HG03378 (cell line): Measurements from ENCODE around the gene PPT1.

ENCODE experiments used
- ATAC-seq: cut with Tn5 transposase; IDR thresholded peaks from one replicate; pipeline ENCODE4 v1.9.1; 2021; ENCODE audit warnings: mild to moderate bottlenecking, moderate library complexity; ENCODE audit not compliant: unreplicated experiment

Gene PPT1

GRCh38 chr1:40096977-40097782 lies at the start of gene PPT1:
TSS of gene PPT1 (minus strand) at chr1:40097252. CDS start at chr1:40097238, 14 bp downstream.
- peak; percentile 65 for ATAC-seq

GRCh38 chr1:40143891-40144575 lies 47.0 kb upstream of the PPT1 start:
- no peak for ATAC-seq

- no peak for ATAC-seq
Observed at GRCh38 chr1:40141878-40142535, 45.0 kb upstream of the PPT1 start.

GRCh38 chr1:40140211-40140973 lies 43.3 kb upstream of the PPT1 start:
- no peak for ATAC-seq

GRCh38 chr1:40133839-40134238 lies 36.8 kb upstream of the PPT1 start:
- no peak for ATAC-seq

GRCh38 chr1:40133312-40133665 lies 36.2 kb upstream of the PPT1 start:
- ATAC-seq, result no peak

- ATAC-seq, result no peak
Observed at GRCh38 chr1:40132383-40133311, 35.6 kb upstream of the PPT1 start.

GRCh38 chr1:40130892-40131291 lies 33.8 kb upstream of the PPT1 start:
- ATAC-seq, result no peak

- no peak for ATAC-seq
Observed at GRCh38 chr1:40122855-40123254, 25.8 kb upstream of the PPT1 start.

- no peak for ATAC-seq
Observed at GRCh38 chr1:40120128-40120527, 23.1 kb upstream of the PPT1 start.

- no peak for ATAC-seq
Observed at GRCh38 chr1:40114400-40114799, 17.3 kb upstream of the PPT1 start.

GRCh38 chr1:40110389-40110788 lies 13.3 kb upstream of the PPT1 start:
- ATAC-seq, result no peak

- ATAC-seq, result no peak
Observed at GRCh38 chr1:40107290-40107959, 10.4 kb upstream of the PPT1 start.

GRCh38 chr1:40105028-40105427 lies 8.0 kb upstream of the PPT1 start:
- no peak for ATAC-seq

- no peak for ATAC-seq
Observed at GRCh38 chr1:40102896-40103295, 5.8 kb upstream of the PPT1 start.

- no peak for ATAC-seq
Observed at GRCh38 chr1:40102038-40102437, 5.0 kb upstream of the PPT1 start.

GRCh38 chr1:40096646-40096976 lies 441 bp downstream of the PPT1 start:
- peak; percentile 20 for ATAC-seq

- no peak for ATAC-seq
Observed at GRCh38 chr1:40095806-40096205, 1.2 kb downstream of the PPT1 start.

- no peak for ATAC-seq
Observed at GRCh38 chr1:40094466-40095110, 2.5 kb downstream of the PPT1 start.
